WTC11 (cell line): Measurements from ENCODE around the gene WNT8A.

Experiments used
- CREB1 ChIP-seq: sonication (generic); formaldehyde crosslinking; IDR thresholded peaks from 2 replicates; pipeline ENCODE4 v1.8.0; 2023; ENCODE audit warnings: mild to moderate bottlenecking, missing genetic modification reagents
- GABPB1 ChIP-seq: sonication (generic); formaldehyde crosslinking; IDR thresholded peaks from 2 replicates; pipeline ENCODE4 v1.8.1; 2023; ENCODE audit warnings: mild to moderate bottlenecking, missing genetic modification reagents
- GTF2I ChIP-seq: fragments of 250-450 bp; sonication (Bioruptor Pico); conservative IDR thresholded peaks from 2 replicates; pipeline ENCODE4 v1.4.0; 2021; ENCODE audit warnings: mild to moderate bottlenecking
- NR2C2 ChIP-seq: sonication (generic); formaldehyde crosslinking; IDR thresholded peaks from 2 replicates; pipeline ENCODE4 v1.8.0; 2022; ENCODE audit warnings: mild to moderate bottlenecking, missing genetic modification reagents
- ZNF263 ChIP-seq: sonication (generic); formaldehyde crosslinking; IDR thresholded peaks from 2 replicates; pipeline ENCODE4 v1.8.1; 2022; ENCODE audit warnings: low read depth, mild to moderate bottlenecking, moderate library complexity, missing genetic modification reagents
- TF ChIP-seq, protein P1 (sequence below): fragments of 200-600 bp; IDR thresholded peaks from 2 replicates; pipeline ENCODE4 v1.8.0; 2022; ENCODE audit warnings: antibody characterized with exemption

DNA sequence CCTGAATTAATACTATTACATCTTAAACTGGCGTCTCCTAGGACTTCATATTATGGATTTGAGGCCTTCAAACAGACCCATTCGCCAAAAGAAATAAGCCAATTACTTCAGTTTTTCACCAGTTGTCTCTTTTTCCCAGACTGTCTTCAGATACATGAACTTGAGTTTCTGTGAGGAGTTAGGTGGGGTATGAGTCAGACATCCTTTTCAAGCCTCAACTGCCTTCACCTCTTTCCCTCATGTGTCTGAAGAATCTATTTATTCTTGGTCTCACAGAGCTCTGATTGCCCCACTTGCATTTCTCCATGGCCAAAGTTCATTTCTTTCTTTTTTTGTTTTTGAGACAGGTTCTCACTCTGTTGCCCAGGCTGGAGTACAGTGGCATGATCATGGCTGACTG lies 12.5 kb downstream of the WNT8A start:
- TF ChIP-seq, protein P1, sequence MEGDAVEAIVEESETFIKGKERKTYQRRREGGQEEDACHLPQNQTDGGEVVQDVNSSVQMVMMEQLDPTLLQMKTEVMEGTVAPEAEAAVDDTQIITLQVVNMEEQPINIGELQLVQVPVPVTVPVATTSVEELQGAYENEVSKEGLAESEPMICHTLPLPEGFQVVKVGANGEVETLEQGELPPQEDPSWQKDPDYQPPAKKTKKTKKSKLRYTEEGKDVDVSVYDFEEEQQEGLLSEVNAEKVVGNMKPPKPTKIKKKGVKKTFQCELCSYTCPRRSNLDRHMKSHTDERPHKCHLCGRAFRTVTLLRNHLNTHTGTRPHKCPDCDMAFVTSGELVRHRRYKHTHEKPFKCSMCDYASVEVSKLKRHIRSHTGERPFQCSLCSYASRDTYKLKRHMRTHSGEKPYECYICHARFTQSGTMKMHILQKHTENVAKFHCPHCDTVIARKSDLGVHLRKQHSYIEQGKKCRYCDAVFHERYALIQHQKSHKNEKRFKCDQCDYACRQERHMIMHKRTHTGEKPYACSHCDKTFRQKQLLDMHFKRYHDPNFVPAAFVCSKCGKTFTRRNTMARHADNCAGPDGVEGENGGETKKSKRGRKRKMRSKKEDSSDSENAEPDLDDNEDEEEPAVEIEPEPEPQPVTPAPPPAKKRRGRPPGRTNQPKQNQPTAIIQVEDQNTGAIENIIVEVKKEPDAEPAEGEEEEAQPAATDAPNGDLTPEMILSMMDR = no peak
- no peak for TF ChIP-seq CREB1 (CRISPR knock-in tag)
- TF ChIP-seq NR2C2 = no peak
- TF ChIP-seq GTF2I (CRISPR knock-in tag) = no peak
- no peak for TF ChIP-seq ZNF263 (CRISPR knock-in tag)
- TF ChIP-seq GABPB1 (CRISPR knock-in tag) = no peak
